CD14-positive monocyte (primary cell): ENCODE results near the gene LDB3. TPM values are rescaled to one million over a fixed set of nuclear protein-coding genes. Genes with fewer than 3 reads are reported as not detected.

Source experiments
- DNase-seq, 3 donors: peaks; one replicate each; pipeline ENCODE4 v3.0.0-alpha.2; 2011 to 2022
- H2AFZ ChIP-seq: 2 replicates; pipeline ENCODE4 v1.6.0; 2012; ENCODE audit warnings: mild to moderate bottlenecking, low read depth, low read length, inconsistent platforms; ENCODE audit not compliant: insufficient read depth, poor library complexity, severe bottlenecking
- H3K27ac ChIP-seq, 2 donors: 1 replicate in 1 of 2; 2 replicates in 1 of 2; pipeline ENCODE4 v1.5.1; 2012 to 2013; ENCODE audit warnings: low read length in 2 of 2, control low read depth in 1 of 2, inconsistent platforms in 1 of 2, low read depth in 1 of 2, mild to moderate bottlenecking in 1 of 2
- H3K27me3 ChIP-seq, 2 donors: one replicate each; pipeline versions ENCODE4 v1.6.0 to v1.6.1; 2011 to 2013; ENCODE audit warnings: low read length in 2 of 2; ENCODE audit not compliant: control insufficient read depth in 2 of 2, insufficient read depth in 2 of 2
- H3K36me3 ChIP-seq, 2 donors: replicated peaks in 1 of 2; 1 replicate in 1 of 2; 2 replicates in 1 of 2; pipeline versions ENCODE4 v1.5.1 to v1.6.1; 2012 to 2013; ENCODE audit warnings: low read length in 2 of 2, control low read depth in 1 of 2, inconsistent platforms in 1 of 2, mild to moderate bottlenecking in 1 of 2; ENCODE audit not compliant: insufficient read depth in 2 of 2, control insufficient read depth in 1 of 2
- H3K4me1 ChIP-seq, 2 donors: 1 replicate in 1 of 2; 2 replicates in 1 of 2; pipeline versions ENCODE4 v1.5.1 to v1.6.1; 2012 to 2013; ENCODE audit warnings: low read length in 2 of 2, control low read depth in 1 of 2, inconsistent platforms in 1 of 2, mild to moderate bottlenecking in 1 of 2, moderate library complexity in 1 of 2; ENCODE audit not compliant: insufficient read depth in 2 of 2, control insufficient read depth in 1 of 2
- H3K4me2 ChIP-seq: replicated peaks from 2 replicates; pipeline ENCODE3; 2012; ENCODE audit warnings: low read length, moderate library complexity, mild to moderate bottlenecking; ENCODE audit not compliant: poor library complexity, severe bottlenecking; ENCODE audit errors: extremely low read depth
- H3K4me3 ChIP-seq, 3 experiments: fragments of 200-600 bp in 1 of 3; sonication (generic) in 1 of 3; replicated peaks in 1 of 3; 1 replicate in 2 of 3; 2 replicates in 1 of 3; pipeline ENCODE4 v1.5.1; 2011 to 2013; ENCODE audit warnings: low read length in 3 of 3, mild to moderate bottlenecking in 3 of 3, control low read depth in 2 of 3, low read depth in 2 of 3, inconsistent platforms in 1 of 3, moderate library complexity in 1 of 3
- H3K79me2 ChIP-seq: 2 replicates; pipeline ENCODE4 v1.6.0; 2012; ENCODE audit warnings: mild to moderate bottlenecking, control low read depth, inconsistent platforms, low read length, moderate library complexity; ENCODE audit not compliant: insufficient read depth
- H3K9ac ChIP-seq: 2 replicates; pipeline ENCODE4 v1.6.0; 2017; ENCODE audit warnings: low read length, mild to moderate bottlenecking; ENCODE audit not compliant: insufficient read depth, poor library complexity, severe bottlenecking
- H3K9me3 ChIP-seq, 2 donors: replicated peaks in 1 of 2; 1 replicate in 1 of 2; 2 replicates in 1 of 2; pipeline versions ENCODE4 v1.5.1 to v1.6.1; 2012 to 2013; ENCODE audit warnings: low read length in 2 of 2, control low read depth in 1 of 2; ENCODE audit not compliant: control insufficient read depth in 1 of 2, insufficient read depth in 1 of 2
- H4K20me1 ChIP-seq: 2 replicates; pipeline ENCODE4 v1.6.0; 2012; ENCODE audit warnings: mild to moderate bottlenecking, low read length, control low read depth, moderate library complexity; ENCODE audit not compliant: insufficient read depth
- H3K27ac Mint-ChIP-seq, 7 donors: one replicate each; pipeline ENCODE4 v1.8.0; 2020; ENCODE audit warnings: mild to moderate bottlenecking in 7 of 7, mixed read lengths in 7 of 7, moderate library complexity in 6 of 7, inconsistent platforms in 2 of 7
- H3K27me3 Mint-ChIP-seq, 3 donors: one replicate each; pipeline ENCODE4 v1.8.0; 2021 to 2022; ENCODE audit warnings: low read depth in 3 of 3, mild to moderate bottlenecking in 3 of 3, mixed read lengths in 3 of 3, moderate library complexity in 3 of 3, inconsistent platforms in 1 of 3
- H3K36me3 Mint-ChIP-seq, 2 donors: one replicate each; pipeline ENCODE4 v1.8.0; 2020; ENCODE audit warnings: mixed read lengths in 2 of 2, inconsistent platforms in 1 of 2, mild to moderate bottlenecking in 1 of 2
- H3K4me1 Mint-ChIP-seq: one replicate; pipeline ENCODE4 v1.8.0; 2020; ENCODE audit warnings: mild to moderate bottlenecking, mixed read lengths
- H3K4me3 Mint-ChIP-seq, 2 donors: one replicate each; pipeline ENCODE4 v1.8.0; 2020; ENCODE audit warnings: mild to moderate bottlenecking in 2 of 2, mixed read lengths in 2 of 2, moderate library complexity in 1 of 2
- H3K9me3 Mint-ChIP-seq, 7 donors: one replicate each; pipeline ENCODE4 v1.8.0; 2020 to 2022; ENCODE audit warnings: mixed read lengths in 7 of 7, mild to moderate bottlenecking in 6 of 7, moderate library complexity in 6 of 7, inconsistent platforms in 2 of 7
- WGBS: methylation state at CpG from one replicate; pipeline ENCODE4 v1.1.5; 2013; ENCODE audit warnings: missing lambda C conversion rate; ENCODE audit not compliant: insufficient coverage; 5-methylcytosine and 5-hydroxymethylcytosine counted together
- intact Hi-C, 2 donors: fragments of 100-400 bp; cut with micrococcal nuclease; formaldehyde crosslinking; loops; one replicate each; pipeline versions ENCODE4 v1.15.0 to v1.15.1; 2023
- polyA plus RNA-seq, 3 donors: library from polyadenylated mRNA; depleted of rRNA in 1 of 3; unstranded in 2 of 3; stranded (reverse) in 1 of 3; fragments of 300-500 nt in 2 of 3; fragments of >200 nt in 1 of 3; fragmentation: Illumina TruSeq in 2 of 3; gene quantifications; 1 replicate in 2 of 3; 2 replicates in 1 of 3; pipeline ENCODE4 v1.2.3, GENCODE V29; 2012 to 2021
- TF ChIP-seq, protein P1 (sequence below): fragments of 200-600 bp; IDR thresholded peaks from one replicate; pipeline ENCODE4 v1.8.0; 2022; ENCODE audit warnings: antibody characterized with exemption, mild to moderate bottlenecking

Gene LDB3
- polyA plus RNA-seq, 3 donors, result not detected

DNA sequence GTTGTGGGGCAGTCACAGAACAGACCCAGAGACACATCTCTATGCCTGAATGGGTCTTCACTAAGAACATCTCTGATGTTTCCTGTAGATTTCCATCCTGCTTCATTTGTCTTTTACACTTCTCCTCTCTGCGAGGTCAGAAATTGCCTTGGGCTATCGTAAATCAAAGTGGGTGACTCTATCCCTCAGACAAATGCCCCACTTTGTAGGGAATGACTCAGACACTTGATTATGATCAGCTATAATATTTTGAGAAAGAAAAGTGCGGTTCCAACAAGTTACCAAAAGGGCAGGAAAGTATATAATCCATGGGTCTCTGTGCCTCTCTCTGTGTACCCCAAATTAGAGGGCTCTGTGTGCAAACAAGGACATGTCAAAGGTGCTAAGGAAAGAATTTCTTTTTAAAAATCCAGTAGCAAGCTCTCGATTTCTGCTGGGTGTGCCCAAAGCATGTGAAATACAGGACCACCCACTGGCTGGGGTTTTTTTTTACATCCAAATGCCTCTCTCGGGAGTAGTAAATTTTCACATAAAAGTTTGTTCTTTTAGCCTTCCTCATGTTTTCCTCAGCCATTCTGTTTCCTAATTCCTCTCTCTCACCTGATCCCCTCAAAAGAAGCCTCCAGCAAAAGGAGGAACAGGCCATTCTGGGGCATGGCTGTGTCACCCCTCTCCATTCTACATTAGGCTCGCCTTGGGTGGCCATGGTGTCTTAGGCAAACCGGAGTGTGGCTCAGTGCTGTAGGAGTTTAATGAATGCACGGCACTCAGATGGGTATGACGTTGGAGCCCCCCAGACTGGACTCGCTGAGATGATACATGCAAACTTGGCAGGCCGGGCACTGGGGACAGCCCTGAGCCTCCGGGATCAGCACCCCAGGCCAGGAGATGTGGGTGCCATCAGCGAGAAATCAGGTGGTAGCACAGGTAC lies 20.3 kb upstream of the LDB3 start:
- 85% methylated on average over 8 of the region's 13 CpGs for WGBS
- TF ChIP-seq, protein P1, sequence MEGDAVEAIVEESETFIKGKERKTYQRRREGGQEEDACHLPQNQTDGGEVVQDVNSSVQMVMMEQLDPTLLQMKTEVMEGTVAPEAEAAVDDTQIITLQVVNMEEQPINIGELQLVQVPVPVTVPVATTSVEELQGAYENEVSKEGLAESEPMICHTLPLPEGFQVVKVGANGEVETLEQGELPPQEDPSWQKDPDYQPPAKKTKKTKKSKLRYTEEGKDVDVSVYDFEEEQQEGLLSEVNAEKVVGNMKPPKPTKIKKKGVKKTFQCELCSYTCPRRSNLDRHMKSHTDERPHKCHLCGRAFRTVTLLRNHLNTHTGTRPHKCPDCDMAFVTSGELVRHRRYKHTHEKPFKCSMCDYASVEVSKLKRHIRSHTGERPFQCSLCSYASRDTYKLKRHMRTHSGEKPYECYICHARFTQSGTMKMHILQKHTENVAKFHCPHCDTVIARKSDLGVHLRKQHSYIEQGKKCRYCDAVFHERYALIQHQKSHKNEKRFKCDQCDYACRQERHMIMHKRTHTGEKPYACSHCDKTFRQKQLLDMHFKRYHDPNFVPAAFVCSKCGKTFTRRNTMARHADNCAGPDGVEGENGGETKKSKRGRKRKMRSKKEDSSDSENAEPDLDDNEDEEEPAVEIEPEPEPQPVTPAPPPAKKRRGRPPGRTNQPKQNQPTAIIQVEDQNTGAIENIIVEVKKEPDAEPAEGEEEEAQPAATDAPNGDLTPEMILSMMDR, result no peak

DNA sequence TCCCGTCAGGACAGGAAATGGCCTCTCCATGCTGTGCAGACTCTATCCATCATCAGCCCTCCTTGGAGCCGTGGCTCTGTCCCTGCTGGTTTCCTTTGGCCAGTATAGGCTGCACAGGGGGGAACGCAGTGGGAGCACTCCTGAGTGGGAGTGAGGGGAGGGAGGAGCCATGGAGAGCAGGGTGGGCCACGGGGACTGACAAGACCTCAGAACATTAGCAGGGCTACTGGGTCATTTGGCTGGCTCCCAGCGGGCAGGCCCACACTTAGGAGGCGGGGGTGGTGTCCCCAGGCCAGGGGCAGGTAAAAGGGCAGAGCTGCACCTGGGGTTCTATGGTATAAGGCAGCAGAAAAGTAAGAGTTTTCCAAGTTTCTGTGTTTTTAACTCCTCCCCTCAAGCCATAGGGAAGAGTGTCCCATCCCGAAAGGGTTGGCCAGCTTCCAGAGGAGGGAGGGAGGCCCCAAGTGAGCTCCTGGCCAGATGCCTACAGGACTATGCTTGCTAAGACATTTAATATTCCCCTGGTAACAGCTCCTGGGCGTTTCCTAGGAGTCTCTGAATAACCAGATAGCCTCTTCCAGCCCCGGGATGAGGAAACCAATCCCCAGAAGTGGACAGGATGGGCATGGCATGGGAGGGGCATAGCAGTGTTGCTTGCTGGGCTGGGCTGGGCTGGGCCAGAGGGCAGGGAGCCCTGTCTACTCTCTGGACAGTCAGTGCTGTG lies 19.4 kb upstream of the LDB3 start:
- H3K9me3 Mint-ChIP-seq, result no peaks in the 10 kb centered on the region
- no peaks in the 10 kb centered on the region for H3K27me3 ChIP-seq
- no peak overlapping the region for H3K9ac ChIP-seq
- no peak overlapping the region for H3K27ac ChIP-seq
- TF ChIP-seq, protein P1, result no peak
- DNase-seq, result peak in 1 of 3 donors; percentile 1
- no peaks in the 10 kb centered on the region for H3K4me1 Mint-ChIP-seq
- H3K4me2 ChIP-seq, result no peak overlapping the region
- H3K4me3 Mint-ChIP-seq, result no peak overlapping the region
- intact Hi-C loops, result no loop called here
- H3K27me3 Mint-ChIP-seq, result peaks cover 0 to 1% (median 0%) of the 10 kb centered on the region in 3 donors
- H3K4me3 ChIP-seq, result no peak overlapping the region
- H3K36me3 Mint-ChIP-seq, result no peaks in the 10 kb centered on the region
- H3K79me2 ChIP-seq, result no peaks in the 10 kb centered on the region
- H3K9me3 ChIP-seq, result no peaks in the 10 kb centered on the region
- H3K27ac Mint-ChIP-seq, result no peak overlapping the region
- no peaks in the 10 kb centered on the region for H3K4me1 ChIP-seq
- no peaks in the 10 kb centered on the region for H3K36me3 ChIP-seq
- no peak overlapping the region for H2AFZ ChIP-seq
- H4K20me1 ChIP-seq, result no peaks in the 10 kb centered on the region
- 80% methylated on average over 4 of the region's 9 CpGs for WGBS

More for the DNA sequence above, 20.3 kb upstream of the LDB3 start:
- Histone ChIP-seq H3K4me2 (no peak overlapping the region), H3K4me1 (no peaks in the 10 kb centered on the region), H3K79me2 (no peaks in the 10 kb centered on the region), H2AFZ (no peak overlapping the region), H4K20me1 (no peaks in the 10 kb centered on the region), H3K9ac (no peak overlapping the region), H3K36me3 (no peaks in the 10 kb centered on the region), H3K4me3 (no peak overlapping the region), H3K9me3 (no peaks in the 10 kb centered on the region), H3K27me3 (no peaks in the 10 kb centered on the region), H3K27ac (no peak overlapping the region)
- peak in 1 of 3 donors; percentile 1 for DNase-seq
- no peak overlapping the region for H3K4me3 Mint-ChIP-seq
- no peaks in the 10 kb centered on the region for H3K4me1 Mint-ChIP-seq
- H3K27ac Mint-ChIP-seq, result no peak overlapping the region
- no peaks in the 10 kb centered on the region for H3K36me3 Mint-ChIP-seq
- no peaks in the 10 kb centered on the region for H3K9me3 Mint-ChIP-seq
- peaks cover 0 to 2% (median 1%) of the 10 kb centered on the region in 3 donors for H3K27me3 Mint-ChIP-seq
- intact Hi-C loops, result no loop called here
